CD4-positive, CD25-positive, alpha-beta regulatory T cell (primary cell): ENCODE results near the gene NGRN. TPM values are rescaled to one million over a fixed set of nuclear protein-coding genes. Genes with fewer than 3 reads are reported as not detected.
A peak's percentile ranks its signal among the peaks of the same experiment; 100 is the strongest.

Experiments used
- ATAC-seq, 2 donors: fragments of 150-1000 bp; cut with Tn5 transposase; one replicate each; pipeline ENCODE4 v1.10.0; 2021; ENCODE audit warnings: low read depth in 2 of 2, moderate number of reproducible peaks in 2 of 2, moderate library complexity in 1 of 2
- DNase-seq, 3 donors: peaks; one replicate each; pipeline versions ENCODE4 v3.0.0 to v3.0.0-alpha.2; 2012 to 2022; ENCODE audit warnings: mixed read lengths in 1 of 3
- H3K27ac ChIP-seq: one replicate; pipeline ENCODE4 v1.7.0; 2013; ENCODE audit warnings: mild to moderate bottlenecking, low read length; ENCODE audit not compliant: insufficient read depth, poor library complexity, severe bottlenecking
- H3K27me3 ChIP-seq: one replicate; pipeline ENCODE4 v1.7.0; 2013; ENCODE audit warnings: low read length; ENCODE audit not compliant: control insufficient read depth, insufficient read depth
- H3K36me3 ChIP-seq: one replicate; pipeline ENCODE4 v1.7.0; 2013; ENCODE audit warnings: mild to moderate bottlenecking, low read length, moderate library complexity; ENCODE audit not compliant: control insufficient read depth, insufficient read depth
- H3K4me1 ChIP-seq: 2 replicates; pipeline ENCODE4 v1.7.0; 2013; ENCODE audit warnings: mild to moderate bottlenecking, low read length; ENCODE audit not compliant: insufficient read depth, control insufficient read depth, poor library complexity, severe bottlenecking
- H3K4me3 ChIP-seq: one replicate; pipeline ENCODE4 v1.7.0; 2013; ENCODE audit warnings: low read depth, mild to moderate bottlenecking, low read length, moderate library complexity
- H3K9me3 ChIP-seq, 2 experiments: 1 replicate in 1 of 2; 2 replicates in 1 of 2; pipeline ENCODE4 v1.7.0; 2013; ENCODE audit warnings: low read length in 2 of 2, mild to moderate bottlenecking in 1 of 2, moderate library complexity in 1 of 2; ENCODE audit not compliant: control insufficient read depth in 2 of 2
- H3K27ac Mint-ChIP-seq, 3 donors: one replicate each; pipeline ENCODE4 v1.8.0; 2020 to 2022; ENCODE audit warnings: mild to moderate bottlenecking in 3 of 3, mixed read lengths in 3 of 3, moderate library complexity in 2 of 3
- H3K27me3 Mint-ChIP-seq: one replicate; pipeline ENCODE4 v1.8.0; 2022; ENCODE audit warnings: mild to moderate bottlenecking, mixed read lengths
- H3K36me3 Mint-ChIP-seq: one replicate; pipeline ENCODE4 v1.8.0; 2020; ENCODE audit warnings: mixed read lengths
- H3K4me1 Mint-ChIP-seq, 4 donors: one replicate each; pipeline ENCODE4 v1.8.0; 2020 to 2022; ENCODE audit warnings: mixed read lengths in 4 of 4, mild to moderate bottlenecking in 1 of 4
- H3K4me3 Mint-ChIP-seq, 4 donors: one replicate each; pipeline ENCODE4 v1.8.0; 2020 to 2022; ENCODE audit warnings: mild to moderate bottlenecking in 4 of 4, mixed read lengths in 4 of 4, moderate library complexity in 3 of 4
- H3K9me3 Mint-ChIP-seq, 7 donors: one replicate each; pipeline ENCODE4 v1.8.0; 2020 to 2022; ENCODE audit warnings: mixed read lengths in 7 of 7, mild to moderate bottlenecking in 3 of 7, moderate library complexity in 2 of 7
- polyA plus RNA-seq, 4 donors: library from polyadenylated mRNA; unstranded; fragments of 300-500 nt; fragmentation: Illumina TruSeq; gene quantifications; one replicate each; pipeline ENCODE4 v1.2.3, GENCODE V29; 2021
- total RNA-seq: library from RNA; stranded (reverse); gene quantifications from one replicate; pipeline ENCODE4 v1.2.3, GENCODE V29; 2022

The NGRN gene
- total and polyA plus RNA-seq, 5 donors from 2014 or later = 39.0 to 54.1 (median 46.6) TPM

DNA sequence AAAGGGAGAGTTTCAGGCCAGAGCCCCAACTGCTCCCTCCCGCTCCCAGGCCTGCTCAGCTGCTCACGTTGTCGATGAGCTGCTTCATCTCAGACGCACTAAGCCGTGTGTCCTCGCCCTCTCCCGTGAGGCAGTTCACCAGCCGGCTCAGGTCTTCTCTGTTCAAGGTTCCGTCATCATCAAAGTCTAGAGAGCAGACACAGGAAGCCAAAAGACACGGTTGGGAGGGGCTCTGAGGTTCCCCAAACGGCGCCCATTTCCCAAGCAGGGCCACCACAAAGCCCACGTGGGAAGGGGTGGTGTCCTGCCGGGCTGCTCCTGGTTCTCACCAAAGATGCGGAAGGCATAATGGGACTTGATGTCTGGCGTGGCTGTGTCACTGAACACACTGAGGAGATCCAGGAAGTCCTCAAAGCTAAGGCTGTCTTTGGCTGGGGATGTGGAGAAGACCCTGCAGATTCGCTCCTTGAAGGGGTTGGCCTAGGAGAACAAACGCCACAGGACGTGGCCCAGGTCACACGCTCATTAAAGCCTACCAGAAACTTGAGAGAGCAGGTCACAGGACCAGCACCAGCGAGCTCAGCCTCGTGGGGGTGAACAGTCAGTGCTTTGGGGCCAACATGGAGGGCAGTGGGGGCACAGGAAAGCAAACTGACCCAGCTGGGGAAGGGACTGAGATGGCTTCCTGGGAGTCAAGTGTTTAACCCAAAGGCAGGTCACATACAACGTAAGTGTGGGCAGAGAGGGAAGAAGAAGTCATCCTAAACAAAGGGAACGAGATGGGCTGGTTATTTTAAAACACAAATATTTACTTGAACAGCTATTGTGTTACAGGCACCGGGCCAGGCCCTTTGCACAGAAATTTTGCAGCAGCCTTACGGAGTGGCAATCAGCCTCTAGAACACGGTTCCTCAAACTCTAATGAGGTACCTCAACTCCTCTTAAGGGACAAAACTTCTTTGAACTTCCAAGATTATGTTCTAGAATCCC, 34.1 kb upstream of the NGRN start:
- Histone ChIP-seq H3K27me3 (no peaks in the 10 kb centered on the region), H3K9me3 (no peaks in the 10 kb centered on the region), H3K36me3 (peaks cover 25% of the 10 kb centered on the region), H3K4me3 (peak overlapping the region; percentile 74), H3K27ac (peak overlapping the region; percentile 96), H3K4me1 (peaks cover 51% of the 10 kb centered on the region)
- H3K27me3 Mint-ChIP-seq = no peaks in the 10 kb centered on the region
- H3K4me1 Mint-ChIP-seq = peaks cover 9 to 60% (median 37%) of the 10 kb centered on the region in 4 donors
- H3K4me3 Mint-ChIP-seq = peak overlapping the region; percentile 86 to 92 (median 90)
- no peaks in the 10 kb centered on the region for H3K9me3 Mint-ChIP-seq
- ATAC-seq (peak; percentile 69 to 72), DNase-seq (peak; percentile 78 to 92 (median 88))
- peak overlapping the region; percentile 98 to 100 (median 100) for H3K27ac Mint-ChIP-seq
- peaks cover 18% of the 10 kb centered on the region for H3K36me3 Mint-ChIP-seq

DNA sequence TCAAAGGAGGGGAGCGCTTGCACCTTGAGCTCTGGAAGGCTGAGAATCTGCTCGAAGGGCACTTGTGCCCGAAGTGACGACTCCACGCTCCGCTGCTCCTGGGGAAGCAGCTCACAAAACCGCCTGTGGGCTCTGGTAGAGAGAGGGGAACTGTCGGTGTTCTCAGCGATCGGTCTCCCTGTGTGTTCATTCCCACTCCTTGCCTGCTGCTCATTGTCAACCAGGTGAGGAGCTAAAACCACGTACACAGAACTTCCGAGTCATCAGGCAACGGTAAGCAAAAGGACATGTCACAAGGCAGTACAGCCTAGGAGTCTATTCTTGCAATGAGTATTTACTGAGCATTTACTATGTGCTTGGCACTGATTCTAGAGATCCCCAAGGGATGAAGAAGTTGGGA, 33.3 kb upstream of the NGRN start:
- ATAC-seq (no peak), DNase-seq (no peak)
- Mint-ChIP-seq H3K27ac (peak overlapping the region; percentile 98 to 100 (median 100)), H3K27me3 (no peaks in the 10 kb centered on the region), H3K4me1 (peaks cover 9 to 61% (median 38%) of the 10 kb centered on the region in 4 donors), H3K4me3 (peak overlapping the region; percentile 86 to 92 (median 90)), H3K9me3 (no peaks in the 10 kb centered on the region), H3K36me3 (peaks cover 18% of the 10 kb centered on the region)
- Histone ChIP-seq H3K36me3 (peaks cover 25% of the 10 kb centered on the region), H3K4me1 (peaks cover 51% of the 10 kb centered on the region), H3K27me3 (no peaks in the 10 kb centered on the region), H3K9me3 (no peaks in the 10 kb centered on the region), H3K27ac (peak overlapping the region; percentile 96), H3K4me3 (peak overlapping the region; percentile 74)

DNA sequence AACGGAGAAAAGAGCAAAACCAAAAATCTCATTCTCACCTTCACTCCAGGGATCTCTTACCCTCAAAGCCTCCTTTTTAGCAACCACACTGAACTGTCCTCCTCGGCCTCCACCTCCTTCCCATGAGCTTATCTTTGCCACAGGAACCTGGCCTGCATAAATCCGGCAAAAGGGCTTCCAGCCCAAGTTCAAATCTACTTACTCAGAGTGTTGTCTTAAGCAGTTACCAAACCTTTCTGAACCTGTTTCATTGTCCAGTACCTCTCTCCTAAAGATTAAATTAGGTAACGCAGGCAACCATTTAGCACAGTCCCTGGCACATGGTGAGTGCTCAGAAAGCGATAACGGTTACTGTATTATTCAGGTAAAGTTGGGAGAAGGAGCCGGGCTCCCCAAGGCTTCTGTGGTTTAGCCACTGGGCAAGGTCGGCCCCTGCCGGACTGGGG, 32.5 kb upstream of the NGRN start:
- Histone ChIP-seq H3K4me1 (peaks cover 51% of the 10 kb centered on the region), H3K36me3 (peaks cover 21% of the 10 kb centered on the region), H3K27ac (peak overlapping the region; percentile 96), H3K9me3 (no peaks in the 10 kb centered on the region), H3K4me3 (peak overlapping the region; percentile 88), H3K27me3 (no peaks in the 10 kb centered on the region)
- Mint-ChIP-seq H3K27me3 (no peaks in the 10 kb centered on the region), H3K9me3 (no peaks in the 10 kb centered on the region), H3K36me3 (peaks cover 21% of the 10 kb centered on the region), H3K27ac (peak overlapping the region; percentile 80 to 100 (median 98)), H3K4me3 (peak overlapping the region; percentile 86 to 92 (median 90)), H3K4me1 (peaks cover 9 to 61% (median 38%) of the 10 kb centered on the region in 4 donors)
- DNase-seq (peak in 1 of 3 donors; percentile 36), ATAC-seq (no peak)

DNA sequence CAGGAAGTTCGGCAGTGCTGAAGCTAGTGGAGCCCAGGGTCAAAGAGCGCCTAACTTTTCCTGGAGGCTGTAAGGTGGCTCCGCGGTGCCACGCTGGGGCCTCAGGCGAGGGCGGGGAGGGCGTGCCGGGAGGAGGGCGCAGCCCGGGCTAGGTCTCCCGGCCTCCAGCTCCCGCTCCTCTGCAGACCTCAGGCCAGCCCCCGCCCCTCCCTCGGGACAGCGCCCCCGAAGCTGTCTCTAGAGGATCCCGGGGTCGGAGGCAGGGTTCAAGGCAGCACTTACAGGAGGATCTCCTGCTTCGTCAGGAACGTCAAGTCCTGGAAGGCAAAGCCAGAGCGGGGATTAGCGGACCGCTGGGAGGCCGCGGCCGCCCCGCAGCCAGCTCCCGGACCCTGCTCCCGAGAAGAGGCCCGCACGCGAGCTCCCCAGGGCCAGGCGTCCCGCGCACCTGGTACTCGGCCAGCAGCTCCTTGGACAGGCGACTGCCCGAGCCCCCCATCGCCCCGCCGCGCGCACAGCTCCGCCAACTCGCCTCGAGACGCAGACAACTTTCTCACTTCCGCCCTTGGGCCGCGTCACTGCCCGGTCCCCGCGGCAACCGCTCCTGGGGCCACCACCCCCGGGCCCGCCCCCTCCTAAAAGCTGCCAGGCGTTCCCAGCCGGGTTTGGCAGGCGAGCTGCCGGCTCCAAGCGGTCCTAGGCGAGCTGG, 31.9 kb upstream of the NGRN start, which contains the start of gene CIB1:
Gene CIB1 (minus strand): TSS at position 555 of the 709 bp plus-strand sequence. CDS start 56 bp downstream, at position 499.
- Histone ChIP-seq H3K4me1 (peaks cover 51% of the 10 kb centered on the region), H3K4me3 (peak within 1 kb of the TSS; percentile 91), H3K27ac (peak within 1 kb of the TSS; percentile 96), H3K36me3 (peaks cover 23% of the 10 kb centered on the region), H3K27me3 (no peaks in the 10 kb centered on the region), H3K9me3 (no peaks in the 10 kb centered on the region)
- ATAC-seq = peak; percentile 79 to 86
- peak; percentile 56 to 97 (median 94) for DNase-seq
- Mint-ChIP-seq H3K4me1 (peaks cover 9 to 65% (median 38%) of the 10 kb centered on the region in 4 donors), H3K9me3 (no peaks in the 10 kb centered on the region), H3K27me3 (no peaks in the 10 kb centered on the region), H3K36me3 (peaks cover 27% of the 10 kb centered on the region), H3K27ac (peak within 1 kb of the TSS; percentile 94 to 100 (median 98)), H3K4me3 (peak within 1 kb of the TSS; percentile 90 to 95 (median 91))

DNA sequence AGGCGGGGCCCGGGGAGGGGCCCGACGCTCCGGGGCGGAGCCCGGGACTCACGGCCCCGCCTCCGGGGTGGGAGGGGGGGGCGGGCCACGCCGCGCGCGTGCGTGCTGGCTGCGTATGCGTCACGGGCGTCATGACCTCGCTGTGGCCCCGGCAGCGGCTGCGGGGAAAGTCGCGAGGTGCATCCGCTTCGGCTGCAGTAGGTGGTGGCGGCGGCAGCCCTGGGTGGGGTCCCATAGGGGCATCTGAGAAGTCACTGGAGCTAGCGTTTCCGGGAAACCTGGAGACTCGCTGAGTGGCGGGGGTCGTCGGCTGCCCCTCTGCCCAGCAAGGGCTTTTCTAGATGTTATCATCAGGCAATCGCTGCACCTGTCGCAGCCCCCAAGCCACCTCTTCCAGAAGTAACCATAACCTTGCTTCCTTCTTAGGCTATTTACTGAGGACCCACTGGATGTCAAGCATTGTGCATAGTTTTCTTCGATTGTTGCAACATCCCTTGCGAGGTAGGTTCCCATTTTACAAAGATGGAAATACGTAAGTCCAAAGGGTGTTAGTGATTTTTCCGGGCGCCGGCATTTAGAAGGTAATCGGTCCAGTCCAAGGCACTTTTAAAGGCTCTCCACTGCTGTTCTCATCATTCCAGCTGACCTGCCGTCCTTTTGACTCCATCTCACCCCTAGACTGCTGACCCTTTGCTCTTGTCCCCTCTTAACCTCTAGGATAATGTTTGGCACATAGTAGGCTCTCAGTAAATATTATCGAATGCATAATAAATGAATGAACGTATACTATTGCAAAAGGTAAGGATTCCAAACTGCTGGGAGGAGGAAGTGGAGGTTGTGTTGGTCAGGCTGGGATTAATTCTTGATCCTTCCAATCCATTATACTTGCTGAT, 31.1 kb upstream of the NGRN start, which contains the start of gene GDPGP1:
Gene GDPGP1 (plus strand): TSS at position 114 of the 893 bp plus-strand sequence. CDS start 6,700 bp downstream, outside the sequence.
- Mint-ChIP-seq H3K36me3 (peaks cover 27% of the 10 kb centered on the region), H3K9me3 (no peaks in the 10 kb centered on the region), H3K4me1 (peaks cover 11 to 67% (median 37%) of the 10 kb centered on the region in 4 donors), H3K4me3 (peak within 1 kb of the TSS; percentile 90 to 95 (median 91)), H3K27ac (peak within 1 kb of the TSS; percentile 94 to 100 (median 98)), H3K27me3 (no peaks in the 10 kb centered on the region)
- H3K4me1 ChIP-seq = peaks cover 47% of the 10 kb centered on the region
- H3K4me3 ChIP-seq = peak within 1 kb of the TSS; percentile 91
- no peaks in the 10 kb centered on the region for H3K9me3 ChIP-seq
- peaks cover 20% of the 10 kb centered on the region for H3K36me3 ChIP-seq
- H3K27me3 ChIP-seq = no peaks in the 10 kb centered on the region
- ATAC-seq (peak; percentile 68 to 69), DNase-seq (peak in 1 of 3 donors; percentile 97)
- H3K27ac ChIP-seq = peak within 1 kb of the TSS; percentile 96

DNA sequence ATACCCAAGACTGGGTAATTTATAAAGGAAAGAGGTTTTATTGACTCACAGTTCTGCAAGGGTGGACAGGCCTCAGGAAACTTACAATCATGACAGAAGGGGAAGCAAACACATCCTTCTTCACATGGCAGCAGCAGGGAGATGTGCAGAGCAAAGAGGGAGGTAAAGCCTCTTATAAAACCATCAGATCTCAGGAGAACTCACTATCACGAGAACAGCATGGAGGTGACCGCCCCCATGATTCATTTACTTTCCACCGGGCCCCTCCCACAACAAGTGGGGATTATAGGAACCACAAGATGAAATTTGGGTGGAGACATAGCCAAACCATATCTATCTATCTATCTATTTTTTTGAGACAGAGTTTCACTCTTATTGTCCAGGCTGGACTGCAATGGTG, 26.1 kb upstream of the NGRN start:
- no peaks in the 10 kb centered on the region for H3K9me3 Mint-ChIP-seq
- H3K36me3 Mint-ChIP-seq = peaks cover 23% of the 10 kb centered on the region
- Histone ChIP-seq H3K36me3 (peaks cover 14% of the 10 kb centered on the region), H3K27ac (no peak overlapping the region), H3K4me1 (peaks cover 7% of the 10 kb centered on the region), H3K4me3 (no peak overlapping the region), H3K27me3 (no peaks in the 10 kb centered on the region), H3K9me3 (no peaks in the 10 kb centered on the region)
- ATAC-seq (no peak), DNase-seq (no peak)
- H3K27ac Mint-ChIP-seq = peak overlapping the region in 1 of 3 donors; percentile 89
- peak overlapping the region in 2 of 4 donors; percentile 33 to 52 for H3K4me3 Mint-ChIP-seq
- H3K4me1 Mint-ChIP-seq = peaks cover 5 to 29% (median 12%) of the 10 kb centered on the region in 4 donors
- H3K27me3 Mint-ChIP-seq = no peaks in the 10 kb centered on the region
